PFSK-1 (cell line): Measurements from ENCODE around the gene ATXN1.
A peak's percentile ranks its signal among the peaks of the same experiment; 100 is the strongest.

Experiments used
- FOXP2 ChIP-seq: optimal IDR thresholded peaks from 2 replicates; pipeline ENCODE3; 2011; ENCODE audit warnings: borderline replicate concordance, control low read depth, inconsistent platforms; ENCODE audit not compliant: insufficient read depth; ENCODE audit errors: extremely low read length, extremely low read depth
- POLR2AphosphoS5 ChIP-seq: IDR thresholded peaks from 2 replicates; pipeline ENCODE4 v1.6.1; 2012; ENCODE audit warnings: low read depth, mild to moderate bottlenecking, control low read depth, low read length, moderate library complexity
- REST ChIP-seq, 2 experiments: IDR thresholded peaks; 2 replicates each; pipeline versions ENCODE4 v1.6.1 to v1.8.0; 2011 to 2012; ENCODE audit warnings: low read depth in 2 of 2, low read length in 2 of 2, control low read depth in 1 of 2, inconsistent platforms in 1 of 2, mild to moderate bottlenecking in 1 of 2, moderate library complexity in 1 of 2; ENCODE audit not compliant: insufficient read depth in 1 of 2
- SIN3A ChIP-seq: IDR thresholded peaks from 2 replicates; pipeline ENCODE4 v1.6.1; 2012; ENCODE audit warnings: mild to moderate bottlenecking, low read length, moderate library complexity, borderline replicate concordance; ENCODE audit not compliant: insufficient read depth
- TAF1 ChIP-seq: IDR thresholded peaks from 2 replicates; pipeline ENCODE4 v1.6.1; 2012; ENCODE audit warnings: low read length, control low read depth, borderline replicate concordance; ENCODE audit not compliant: insufficient read depth

ATXN1 gene

GRCh38 chr6:16731478-16732051 lies 29.7 kb downstream of the ATXN1 start:
- no peak for TF ChIP-seq SIN3A
- TF ChIP-seq POLR2AphosphoS5, result peak; percentile 13; the same call in 1 of the 2 replicates

DNA sequence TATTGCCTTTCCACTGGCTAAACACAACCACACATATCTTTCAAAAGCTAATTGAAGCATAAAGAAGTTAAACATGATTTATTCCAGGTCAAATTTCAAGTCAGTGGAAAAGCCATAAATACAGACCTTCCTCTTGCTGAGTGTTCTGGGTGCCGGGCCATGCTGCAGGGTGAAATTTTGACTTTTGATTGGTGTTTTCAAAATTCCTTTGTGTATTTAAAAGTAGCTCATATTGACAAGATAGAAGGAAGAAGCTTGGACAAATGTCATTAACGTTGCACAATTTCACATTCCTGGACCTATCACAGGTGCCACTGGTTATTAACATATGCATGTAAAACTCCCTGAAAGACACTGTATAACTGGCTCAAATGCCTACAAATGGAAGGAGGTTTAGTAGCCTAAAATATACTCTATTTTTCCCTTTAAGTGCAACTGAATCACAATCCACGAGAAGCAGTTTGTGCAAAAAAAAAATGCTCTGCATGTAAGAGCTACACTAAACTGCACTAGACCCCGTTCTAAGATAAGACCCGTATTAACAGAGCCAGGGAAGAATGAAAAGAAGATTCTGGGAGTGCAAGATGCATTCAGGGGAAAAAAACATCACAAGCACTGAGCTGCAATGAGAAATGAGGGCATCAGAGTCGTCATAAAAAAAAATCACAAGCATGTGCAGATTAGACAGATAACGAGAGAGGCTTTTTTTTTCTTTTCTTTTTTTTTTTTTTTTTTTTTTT lies 30.4 kb downstream of the ATXN1 start:
- TF ChIP-seq POLR2AphosphoS5, result peak; percentile 39
- no peak for TF ChIP-seq TAF1

DNA sequence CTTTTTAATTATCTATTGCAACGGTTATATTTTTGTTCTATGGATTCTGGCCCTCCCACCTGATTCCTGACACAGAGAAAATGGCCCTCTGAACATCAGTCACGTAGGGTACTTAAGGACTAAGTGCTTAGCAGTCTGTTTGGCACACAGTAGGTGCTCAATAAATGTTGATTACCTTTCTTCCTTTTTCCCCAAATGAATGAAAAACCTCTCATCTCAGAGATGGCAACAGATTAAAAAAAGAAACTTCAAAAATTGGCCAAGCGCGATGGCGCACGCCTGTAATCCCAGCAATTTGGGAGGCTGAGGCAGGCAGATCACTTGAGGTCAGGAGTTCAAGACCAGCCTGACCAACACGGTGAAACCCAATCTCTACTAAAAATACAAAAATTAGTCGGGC lies 31.5 kb downstream of the ATXN1 start:
- TF ChIP-seq SIN3A (no peak), REST (IDR thresholded peaks at IDR 0.05; ENCODE audit: insufficient read depth in 1 of 2, low read depth in 2 of 2, low read length in 2 of 2) (no peak), TAF1 (no peak), FOXP2 (no peak), POLR2AphosphoS5 (no peak)

- no peak for TF ChIP-seq SIN3A
- TF ChIP-seq FOXP2, result no peak
These were observed 32.0 kb downstream of the ATXN1 start for GRCh38 chr6:16729183-16729691.

GRCh38 chr6:16728513-16729182 lies 32.6 kb downstream of the ATXN1 start:
- TF ChIP-seq POLR2AphosphoS5 (peak; percentile 19; the same call in 1 of the 2 replicates), SIN3A (no peak), FOXP2 (no peak)

DNA sequence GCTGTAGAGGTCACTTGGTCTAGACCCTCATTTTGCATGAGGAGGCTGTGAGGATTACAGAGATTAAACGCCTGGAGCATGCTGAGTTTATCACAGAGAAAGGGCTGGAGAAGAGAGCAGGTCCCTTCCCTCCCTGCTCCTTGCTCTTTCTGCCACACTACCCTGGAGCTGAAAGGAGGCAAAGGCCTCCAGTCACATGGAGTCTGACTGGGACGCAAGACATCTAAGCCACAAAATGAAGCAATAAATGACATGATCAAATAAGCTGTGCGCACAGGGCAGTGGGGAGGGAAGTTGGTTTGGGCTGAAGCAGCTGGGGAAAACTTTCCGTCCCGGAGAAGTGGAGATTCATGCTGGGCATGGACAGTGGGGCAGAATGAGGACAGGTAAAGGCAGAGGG lies 33.3 kb downstream of the ATXN1 start:
- TF ChIP-seq SIN3A (no peak; the same call in 1 of the 2 replicates), REST (IDR thresholded peaks at IDR 0.05; ENCODE audit: insufficient read depth in 1 of 2, low read depth in 2 of 2, low read length in 2 of 2) (no peak), POLR2AphosphoS5 (no peak), FOXP2 (peak; percentile 26), TAF1 (no peak)

DNA sequence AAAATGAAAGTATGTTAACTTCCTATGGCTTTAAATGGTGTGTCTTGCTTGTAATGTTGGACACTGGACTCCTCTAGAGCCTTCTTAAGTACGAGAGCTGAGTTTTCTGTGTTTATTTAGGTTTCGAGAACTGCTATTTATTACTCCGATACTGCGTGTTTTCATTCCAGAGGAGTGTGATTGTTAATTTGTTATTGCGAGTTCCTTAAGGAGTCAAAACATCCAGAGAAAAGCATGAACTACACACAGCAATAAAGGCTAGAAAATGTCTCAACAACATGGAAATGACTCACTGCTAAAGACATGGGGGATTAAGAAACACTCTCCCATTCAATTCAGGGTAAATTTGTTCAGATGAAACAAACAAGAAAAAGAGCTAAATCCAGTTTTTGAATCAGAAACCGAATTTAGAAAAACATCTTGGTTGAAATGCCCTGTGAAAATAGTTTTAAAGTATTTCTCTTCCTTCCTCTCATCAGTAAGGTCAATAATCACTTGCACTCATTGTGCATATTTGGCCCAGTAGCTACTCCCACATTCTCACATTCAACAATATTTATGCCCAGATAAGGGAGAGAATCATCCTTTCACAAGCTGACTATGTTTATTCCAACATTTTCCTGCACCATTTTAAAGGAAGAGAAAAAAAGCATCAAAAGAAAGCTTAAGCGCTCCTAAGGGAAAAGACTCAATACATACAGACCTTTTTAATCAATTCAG lies 36.0 kb downstream of the ATXN1 start:
- TF ChIP-seq POLR2AphosphoS5 (0 out of 2 replicates have a peak, but pooled peaks have one; percentile 62), SIN3A (peak; percentile 83; the same call in 1 of the 2 replicates), REST (IDR thresholded peaks at IDR 0.05; ENCODE audit: insufficient read depth in 1 of 2, low read depth in 2 of 2, low read length in 2 of 2) (no peak)
